Adrenal gland (tissue), 12 donors: ENCODE measurements around the gene OAT. TPM values are rescaled to one million over a fixed set of nuclear protein-coding genes. Genes with fewer than 3 reads are reported as not detected.

Source experiments
- DNase-seq, 7 donors: peaks; one replicate each; pipeline ENCODE4 v3.0.0-alpha.2; 2019 to 2020
- H3K27ac ChIP-seq, 5 donors: fragments of 200-600 bp; sonication (generic) in 4 of 5; 1 replicate in 3 of 5; 2 replicates in 2 of 5; pipeline versions ENCODE4 v1.5.1 to v1.8.0; 2016 to 2020; ENCODE audit warnings: mild to moderate bottlenecking in 1 of 5
- H3K27me3 ChIP-seq: fragments of 200-600 bp; 2 replicates; pipeline ENCODE4 v1.8.0; 2021
- H3K36me3 ChIP-seq, 2 donors: fragments of 200-600 bp; replicated peaks in 1 of 2; 1 replicate in 1 of 2; 2 replicates in 1 of 2; pipeline versions ENCODE4 v1.5.1 to v1.8.0; 2018 to 2022
- H3K4me1 ChIP-seq, 2 donors: fragments of 200-600 bp; replicated peaks in 1 of 2; 1 replicate in 1 of 2; 2 replicates in 1 of 2; pipeline versions ENCODE4 v1.5.1 to v1.8.0; 2018 to 2021
- H3K4me3 ChIP-seq, 4 donors: fragments of 200-600 bp; sonication (generic) in 3 of 4; one replicate each; pipeline ENCODE4 v1.5.1; 2016 to 2018
- H3K9me3 ChIP-seq, 3 donors: fragments of 200-600 bp; sonication (generic) in 1 of 3; replicated peaks in 1 of 3; 1 replicate in 2 of 3; 2 replicates in 1 of 3; pipeline versions ENCODE4 v1.5.1 to v1.8.0; 2016 to 2021
- CTCF ChIP-seq, 6 experiments: fragments of 450-650 bp in 4 of 6; fragments of 200-600 bp in 2 of 6; sonication (generic) in 1 of 6; IDR thresholded peaks; 1 replicate in 5 of 6; 2 replicates in 1 of 6; pipeline versions ENCODE4 v1.5.1 to v1.8.0; 2016 to 2021; ENCODE audit warnings: antibody characterized with exemption in 6 of 6, mild to moderate bottlenecking in 2 of 6, moderate library complexity in 1 of 6
- POLR2A ChIP-seq, 2 donors: fragments of 450-650 bp; IDR thresholded peaks; one replicate each; pipeline ENCODE4 v1.6.1; 2017; ENCODE audit warnings: antibody characterized with exemption in 2 of 2, mild to moderate bottlenecking in 2 of 2, moderate library complexity in 1 of 2
- WGBS, 4 donors: extraction: QIAGEN DNeasy Blood & Tissue Kit in 2 of 4; methylation state at CpG; one replicate each; pipeline versions ENCODE4 v1.1.5 to v1.1.7; 2013 to 2017; 5-methylcytosine and 5-hydroxymethylcytosine counted together
- intact Hi-C, 2 donors: fragments of 100-400 bp; cut with DNase I; formaldehyde crosslinking; loops; one replicate each; pipeline versions ENCODE4 v1.14.1 to v1.15.0; 2022 to 2023
- polyA plus RNA-seq, 3 donors: library from polyadenylated mRNA; stranded (reverse); fragments of 200-250 nt in 2 of 3; fragments of 350-450 nt in 1 of 3; fragmentation: Illumina TruSeq in 1 of 3; extraction: RNeasy Lipid Tissue Mini Kit (QIAGEN cat#74804) in 1 of 3; gene quantifications; one replicate each; pipeline ENCODE4 v1.2.3, GENCODE V29; 2013 to 2014
- total RNA-seq, 9 donors: library from RNA; depleted of rRNA in 4 of 9; stranded (reverse); fragments of >200 nt in 4 of 9; fragments of 120-200 nt in 1 of 9; fragmentation: NEBNext Ultra II Directional in 1 of 9; extraction: Animal tissue kit (Norgen Biotek cat#: 25700) in 1 of 9; gene quantifications; one replicate each; pipeline versions ENCODE4 v1.1.0 to v1.2.4, GENCODE V29; 2013 to 2023
- donor health status: healthy with polysubstance abuse.
- donor health status: Bipolar disorder and iron deficiency.
- donor health status: DM: yes; HTN: yes; CAD: no.
- donor health status: DM: no; HTN: no; CAD: no.
- donor health status: DM: no; HTN: no; CAD: no.
- donor health status: DM: yes; HTN: yes; CAD: no.

Gene OAT
- total and polyA plus RNA-seq, 12 donors = 39.7 to 244 (median 159) TPM

GRCh38 chr10:124362568-124362967 is 56.2 kb downstream of the OAT start:
- Histone ChIP-seq H3K27ac (no peak overlapping the region), H3K4me3 (no peak overlapping the region), H3K9me3 (peaks cover 0 to 4% (median 0%) of the 10 kb centered on the region in 3 donors), H3K4me1 (no peaks in the 10 kb centered on the region), H3K36me3 (no peaks in the 10 kb centered on the region), H3K27me3 (no peaks in the 10 kb centered on the region)
- no peak for DNase-seq
- TF ChIP-seq CTCF (IDR thresholded peaks at IDR 0.05) (no peak), POLR2A (IDR thresholded peaks at IDR 0.05) (no peak)
- intact Hi-C loops = no loop called here
- 69 to 76% (median 73%) methylated on average over 10 of the region's 10 CpGs for WGBS, 4 donors

- TF ChIP-seq CTCF (IDR thresholded peaks at IDR 0.05) = no peak
- no peak for TF ChIP-seq POLR2A (IDR thresholded peaks at IDR 0.05)
- no peaks in the 10 kb centered on the region for H3K27me3 ChIP-seq
- intact Hi-C loops = no loop called here
- no peaks in the 10 kb centered on the region for H3K36me3 ChIP-seq
- no peak for DNase-seq
- WGBS, 4 donors = 57 to 74% (median 71%) methylated on average over 2 of the region's 2 CpGs
- H3K4me3 ChIP-seq = no peak overlapping the region
- H3K27ac ChIP-seq = no peak overlapping the region
- H3K9me3 ChIP-seq = peaks cover 0 to 4% (median 0%) of the 10 kb centered on the region in 3 donors
- H3K4me1 ChIP-seq = peaks cover 0 to 7% of the 10 kb centered on the region in 2 donors
Measured at GRCh38 chr10:124359336-124359832, 59.3 kb downstream of the OAT start.

GRCh38 chr10:124357561-124357885 is 61.2 kb downstream of the OAT start:
- TF ChIP-seq CTCF (IDR thresholded peaks at IDR 0.05) (no peak), POLR2A (IDR thresholded peaks at IDR 0.05) (no peak)
- 45 to 58% (median 51%) methylated on average over 9 of the region's 9 CpGs for WGBS, 4 donors
- peaks cover 0 to 9% of the 10 kb centered on the region in 2 donors for H3K4me1 ChIP-seq
- DNase-seq = no peak
- intact Hi-C loops = no loop called here
- H3K36me3 ChIP-seq = no peaks in the 10 kb centered on the region
- H3K9me3 ChIP-seq = peaks cover 0 to 4% (median 0%) of the 10 kb centered on the region in 3 donors
- no peak overlapping the region for H3K4me3 ChIP-seq
- H3K27me3 ChIP-seq = no peaks in the 10 kb centered on the region
- H3K27ac ChIP-seq = no peak overlapping the region

GRCh38 chr10:124356701-124357560 is 61.8 kb downstream of the OAT start:
- Histone ChIP-seq H3K9me3 (peaks cover 0 to 4% (median 0%) of the 10 kb centered on the region in 3 donors), H3K27me3 (no peaks in the 10 kb centered on the region), H3K4me1 (peaks cover 0 to 9% of the 10 kb centered on the region in 2 donors), H3K4me3 (no peak overlapping the region), H3K36me3 (no peaks in the 10 kb centered on the region), H3K27ac (no peak overlapping the region)
- intact Hi-C loops = no loop called here
- WGBS, 4 donors = 77 to 82% (median 81%) methylated on average over 11 to 13 of the region's 13 CpGs
- DNase-seq = peak in 1 of 7 donors; percentile 1
- TF ChIP-seq CTCF (IDR thresholded peaks at IDR 0.05) = no peak
- TF ChIP-seq POLR2A (IDR thresholded peaks at IDR 0.05) = no peak
